ENCODE data around the gene RAD51AP1.

DNA sequence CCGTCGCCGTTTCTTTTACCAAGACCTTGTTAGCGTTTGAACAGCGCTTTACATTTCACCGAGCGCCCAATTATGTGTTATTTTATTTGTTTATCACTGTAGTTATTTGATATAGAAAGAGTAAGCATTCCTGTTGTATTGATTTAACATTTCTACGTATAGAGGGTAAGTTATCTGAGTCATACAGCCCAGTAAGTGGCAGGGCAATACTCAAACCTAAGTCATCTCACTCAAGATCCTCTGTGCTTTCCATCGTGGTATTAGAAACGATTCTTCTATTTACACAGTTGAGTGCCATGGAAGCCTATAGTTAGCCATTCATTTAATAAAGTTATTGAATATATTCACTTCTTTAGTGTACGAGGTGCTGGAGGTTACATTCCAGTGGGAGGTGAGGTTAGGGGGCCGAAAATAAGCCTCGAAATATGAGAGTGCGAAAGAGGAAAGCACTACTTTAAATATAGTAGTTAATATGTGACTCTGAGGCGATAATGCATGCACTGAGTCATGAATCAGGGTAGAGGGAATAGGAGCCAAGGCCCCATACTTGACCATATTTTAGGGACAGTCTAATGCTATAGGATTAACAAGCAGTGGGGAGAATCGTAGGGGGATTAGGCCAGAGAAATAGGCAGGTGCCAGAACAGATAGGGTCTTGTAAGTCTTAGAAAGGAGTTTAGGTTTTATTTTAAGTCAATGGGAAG lies 629 bp downstream of the RAD51AP1 start:
- no peak for TF ChIP-seq POLR2A (IDR thresholded peaks at IDR 0.05; ENCODE audit: low read depth, low read length)
- TF ChIP-seq PAX5 (IDR thresholded peaks at IDR 0.05; ENCODE audit: insufficient read depth, low read length, severe bottlenecking): no peak
- no peak for TF ChIP-seq POLR2AphosphoS5 (IDR thresholded peaks at IDR 0.05; ENCODE audit: low read depth, low read length)
- no peak for TF ChIP-seq SPI1 (IDR thresholded peaks at IDR 0.05; ENCODE audit: low read depth, low read length)
- TF ChIP-seq TAF1 (IDR thresholded peaks at IDR 0.05; ENCODE audit: low read depth, low read length): no peak
- TF ChIP-seq POU2F2 (IDR thresholded peaks at IDR 0.05; ENCODE audit: low read depth, low read length): no peak
